IMR-90 (cell line): ENCODE data around the gene RFTN2. TPM values are rescaled to one million over a fixed set of nuclear protein-coding genes. Genes with fewer than 3 reads are reported as not detected.

ENCODE experiments used
- ATAC-seq: fragments of 200-7000 bp; cut with Tn5 transposase; 2 replicates; pipeline ENCODE4 v1.9.1; 2020; ENCODE audit warnings: low read depth, mild to moderate bottlenecking, moderate library complexity
- BruUV-seq: library from RNA; stranded (reverse); fragments of 400-500 nt; replicated peaks from 2 replicates; lab custom pipeline; 2021; lab: Mats Ljungman, UMichigan
- CTCF ChIA-PET: fragments of 300-600 bp; formaldehyde crosslinking; extraction: SDS; loops from one replicate; lab custom pipeline; 2021; ENCODE audit warnings: antibody characterized with exemption; lab: Yijun Ruan, JAX
- POLR2A ChIA-PET: fragments of 300-600 bp; sonication (Branson Sonifier 250); formaldehyde crosslinking; loops from one replicate; lab custom pipeline; 2022; ENCODE audit warnings: antibody characterized with exemption; ENCODE audit not compliant: unreplicated experiment; lab: Charles Lee
- DNase-seq: peaks from one replicate; pipeline ENCODE4 v3.0.0; 2013
- H2AFZ ChIP-seq: replicated peaks from 2 replicates; pipeline ENCODE3; 2013; ENCODE audit warnings: low read length, mild to moderate bottlenecking; ENCODE audit not compliant: poor library complexity
- H2AK5ac ChIP-seq: 2 replicates; pipeline ENCODE4 v1.6.1; 2013; ENCODE audit warnings: low read depth, low read length, inconsistent platforms
- H2AK9ac ChIP-seq: replicated peaks from 2 replicates; pipeline ENCODE3; 2013; ENCODE audit warnings: mild to moderate bottlenecking, low read depth, low read length, moderate library complexity; ENCODE audit not compliant: poor library complexity
- H2BK120ac ChIP-seq: 2 replicates; pipeline ENCODE4 v1.6.1; 2013; ENCODE audit warnings: low read depth, low read length, inconsistent platforms
- H2BK15ac ChIP-seq: 3 replicates; pipeline ENCODE4 v1.6.1; 2013; ENCODE audit warnings: low read depth, low read length, inconsistent platforms
- H2BK20ac ChIP-seq: 2 replicates; pipeline ENCODE4 v1.6.1; 2013; ENCODE audit warnings: low read depth, mild to moderate bottlenecking, inconsistent platforms, low read length, moderate library complexity
- H2BK5ac ChIP-seq: 2 replicates; pipeline ENCODE4 v1.6.1; 2013; ENCODE audit warnings: mild to moderate bottlenecking, low read depth, low read length, inconsistent platforms; ENCODE audit not compliant: poor library complexity, severe bottlenecking
- H3K14ac ChIP-seq: replicated peaks from 2 replicates; pipeline ENCODE4 v1.6.1; 2013; ENCODE audit warnings: low read depth, low read length, inconsistent platforms
- H3K18ac ChIP-seq: 2 replicates; pipeline ENCODE4 v1.6.1; 2013; ENCODE audit warnings: low read depth, low read length, control low read depth
- H3K23ac ChIP-seq: 2 replicates; pipeline ENCODE4 v1.6.1; 2013; ENCODE audit warnings: low read depth, low read length, inconsistent platforms
- H3K27ac ChIP-seq: 2 replicates; pipeline ENCODE4 v1.5.1; 2013; ENCODE audit warnings: mild to moderate bottlenecking, control low read depth, low read length; ENCODE audit not compliant: insufficient read depth
- H3K27me3 ChIP-seq: 2 replicates; pipeline ENCODE4 v1.6.1; 2013; ENCODE audit warnings: low read length; ENCODE audit not compliant: control insufficient read depth, insufficient read depth
- H3K36me3 ChIP-seq: 2 replicates; pipeline ENCODE4 v1.6.1; 2013; ENCODE audit warnings: low read length, mixed read lengths; ENCODE audit not compliant: control insufficient read depth, insufficient read depth
- H3K4ac ChIP-seq: 2 replicates; pipeline ENCODE4 v1.6.1; 2013; ENCODE audit warnings: low read depth, low read length, inconsistent platforms
- H3K4me1 ChIP-seq: 2 replicates; pipeline ENCODE4 v1.6.1; 2013; ENCODE audit warnings: low read length, mixed read lengths; ENCODE audit not compliant: control insufficient read depth, insufficient read depth
- H3K4me2 ChIP-seq: 2 replicates; pipeline ENCODE4 v1.6.1; 2013; ENCODE audit warnings: low read depth, mild to moderate bottlenecking, control low read depth, low read length, moderate library complexity
- H3K4me3 ChIP-seq: 2 replicates; pipeline ENCODE4 v1.5.1; 2013; ENCODE audit warnings: low read depth, mild to moderate bottlenecking, control low read depth, low read length, moderate library complexity; ENCODE audit not compliant: insufficient read depth
- H3K56ac ChIP-seq: 2 replicates; pipeline ENCODE4 v1.6.1; 2013; ENCODE audit warnings: low read length, inconsistent platforms; ENCODE audit not compliant: insufficient read depth; ENCODE audit errors: extremely low read depth
- H3K79me1 ChIP-seq, 2 experiments: 2 replicates each; pipeline ENCODE4 v1.6.1; 2013; ENCODE audit warnings: low read length in 2 of 2, inconsistent platforms in 1 of 2, low read depth in 1 of 2
- H3K9ac ChIP-seq: 2 replicates; pipeline ENCODE4 v1.6.1; 2013; ENCODE audit warnings: low read depth, low read length, control low read depth
- H3K9me1 ChIP-seq: 2 replicates; pipeline ENCODE4 v1.6.1; 2013; ENCODE audit warnings: low read length, inconsistent platforms; ENCODE audit not compliant: insufficient read depth
- H3K9me3 ChIP-seq: 2 replicates; pipeline ENCODE4 v1.6.1; 2013; ENCODE audit warnings: low read length; ENCODE audit not compliant: control insufficient read depth, insufficient read depth
- H4K20me1 ChIP-seq: 2 replicates; pipeline ENCODE4 v1.6.1; 2013; ENCODE audit warnings: low read length, inconsistent platforms; ENCODE audit not compliant: insufficient read depth
- H4K5ac ChIP-seq: 2 replicates; pipeline ENCODE4 v1.6.1; 2013; ENCODE audit warnings: mild to moderate bottlenecking, low read depth, low read length, control low read depth
- H4K8ac ChIP-seq, 2 experiments: 2 replicates each; pipeline ENCODE4 v1.6.1; 2013; ENCODE audit warnings: low read depth in 2 of 2, low read length in 2 of 2, control low read depth in 1 of 2, inconsistent platforms in 1 of 2
- H4K91ac ChIP-seq: 2 replicates; pipeline ENCODE4 v1.6.1; 2013; ENCODE audit warnings: low read depth, low read length, inconsistent platforms; ENCODE audit not compliant: insufficient read depth
- BHLHE40 ChIP-seq: fragments of 150-350 bp; IDR thresholded peaks from 2 replicates; pipeline ENCODE4 v1.6.1; 2016; ENCODE audit warnings: mild to moderate bottlenecking, low read depth, low read length
- CEBPB ChIP-seq: IDR thresholded peaks from 2 replicates; pipeline ENCODE4 v1.6.1; 2012; ENCODE audit warnings: low read depth, low read length, improper control_type of control experiment
- CHD1 ChIP-seq: IDR thresholded peaks from 2 replicates; pipeline ENCODE4 v1.6.1; 2012; ENCODE audit warnings: low read depth, low read length, improper control_type of control experiment
- FOS ChIP-seq: fragments of 150-350 bp; IDR thresholded peaks from 2 replicates; pipeline ENCODE4 v1.6.1; 2016; ENCODE audit warnings: low read depth, low read length
- MAFK ChIP-seq: IDR thresholded peaks from 2 replicates; pipeline ENCODE4 v1.6.1; 2012; ENCODE audit warnings: low read depth, low read length, improper control_type of control experiment
- MAZ ChIP-seq: IDR thresholded peaks from 2 replicates; pipeline ENCODE4 v1.6.1; 2012; ENCODE audit warnings: low read depth, mild to moderate bottlenecking, low read length, improper control_type of control experiment, moderate library complexity, borderline replicate concordance
- MXI1 ChIP-seq: IDR thresholded peaks from 2 replicates; pipeline ENCODE4 v1.6.1; 2012; ENCODE audit warnings: low read depth, mild to moderate bottlenecking, low read length, moderate library complexity, borderline replicate concordance
- POLR2A ChIP-seq: IDR thresholded peaks from 2 replicates; pipeline ENCODE4 v1.6.1; 2012; ENCODE audit warnings: mild to moderate bottlenecking, low read depth, low read length
- RAD21 ChIP-seq: IDR thresholded peaks from 2 replicates; pipeline ENCODE4 v1.6.1; 2012; ENCODE audit warnings: low read length, improper control_type of control experiment
- RCOR1 ChIP-seq: IDR thresholded peaks from 2 replicates; pipeline ENCODE4 v1.6.1; 2012; ENCODE audit warnings: mild to moderate bottlenecking, low read length, improper control_type of control experiment; ENCODE audit not compliant: insufficient replicate concordance
- RFX5 ChIP-seq: IDR thresholded peaks from 2 replicates; pipeline ENCODE4 v1.8.0; 2012; ENCODE audit warnings: low read depth, mild to moderate bottlenecking, low read length, moderate library complexity
- WGBS, 2 experiments: methylation state at CpG; one replicate each; pipeline versions ENCODE4 v1.1.5 to v1.1.7; 2013; ENCODE audit warnings: missing lambda C conversion rate in 2 of 2; ENCODE audit not compliant: insufficient read length in 1 of 2; ENCODE audit errors: extremely low coverage in 2 of 2; 5-methylcytosine and 5-hydroxymethylcytosine counted together
- dilution Hi-C: fragments of 300-500 bp; cut with HindIII; formaldehyde crosslinking; loops from one replicate; pipeline ENCODE4 v1.14.3; 2018; ENCODE audit warnings: low sequenced_read_pairs; ENCODE audit not compliant: unreplicated experiment
- in situ Hi-C: fragments of 300-500 bp; cut with MboI; formaldehyde crosslinking; loops from 3 replicates; pipeline ENCODE4 v1.14.3; 2019; ENCODE audit warnings: low sequenced_read_pairs, inconsistent platforms, mixed read lengths
- intact Hi-C: fragments of 100-400 bp; cut with micrococcal nuclease; formaldehyde crosslinking; loops from 2 replicates; pipeline ENCODE4 v1.10.0; 2022
- polyA plus RNA-seq, 3 experiments: library from polyadenylated mRNA; depleted of rRNA; stranded (reverse); fragments of >200 nt; gene quantifications; 2 replicates each; pipeline ENCODE4 v1.2.3, GENCODE V29; 2012; ENCODE audit warnings: low replicate concordance in 1 of 3
- total RNA-seq: library from RNA; depleted of rRNA; stranded (reverse); fragments of >200 nt; gene quantifications from 2 replicates; pipeline ENCODE4 v1.2.3, GENCODE V29; 2012
- TF ChIP-seq, protein P1 (sequence below): conservative IDR thresholded peaks from 2 replicates; pipeline ENCODE4 v1.5.1; 2012; ENCODE audit warnings: mild to moderate bottlenecking, low read depth, low read length, improper control_type of control experiment
- TF ChIP-seq, protein P2 (sequence below): fragments of 150-350 bp; IDR thresholded peaks from 2 replicates; pipeline ENCODE4 v1.6.1; 2016; ENCODE audit warnings: low read depth, mild to moderate bottlenecking, low read length, moderate library complexity, borderline replicate concordance

Gene RFTN2
- total and polyA plus RNA-seq, 2 of the 4 experiments (the other 2 are of a cell fraction): 0.44 to 2.3 TPM

DNA sequence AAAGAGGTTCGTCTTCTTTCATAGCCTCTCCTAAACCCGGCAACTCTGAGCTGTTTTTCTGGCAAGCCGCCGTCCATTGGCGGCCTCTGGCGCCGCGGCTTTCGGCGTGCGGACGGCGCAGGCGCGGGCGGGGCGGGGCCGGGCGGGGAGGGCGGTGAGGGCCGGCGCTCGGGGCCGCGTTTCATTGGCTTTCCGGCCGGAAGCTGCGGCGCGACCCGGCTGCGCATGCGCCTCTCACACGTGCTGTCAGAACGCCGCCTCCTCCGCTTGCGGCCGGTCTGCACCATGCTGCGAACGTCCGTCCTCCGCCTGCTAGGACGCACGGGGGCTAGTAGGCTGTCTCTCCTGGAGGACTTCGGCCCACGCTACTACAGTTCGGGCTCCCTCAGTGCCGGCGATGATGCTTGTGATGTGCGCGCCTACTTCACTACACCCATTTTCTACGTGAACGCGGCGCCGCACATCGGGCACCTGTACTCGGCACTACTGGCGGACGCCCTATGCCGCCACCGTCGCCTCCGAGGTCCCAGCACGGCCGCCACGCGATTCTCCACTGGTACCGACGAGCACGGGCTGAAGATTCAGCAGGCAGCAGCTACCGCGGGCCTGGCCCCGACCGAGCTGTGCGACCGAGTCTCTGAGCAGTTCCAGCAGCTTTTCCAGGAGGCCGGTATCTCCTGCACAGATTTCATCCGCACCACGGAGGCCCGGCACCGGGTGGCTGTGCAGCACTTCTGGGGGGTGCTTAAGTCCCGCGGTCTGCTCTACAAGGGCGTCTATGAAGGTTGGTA lies 29.9 kb upstream of the RFTN2 start, which contains the start of gene MARS2:
TSS of gene MARS2 (plus strand) at position 249 of the 791 bp plus-strand sequence. CDS start at position 286, 37 bp downstream.
- Histone ChIP-seq H3K27me3 (no peaks in the 10 kb centered on the region), H4K20me1 (peaks cover 20% of the 10 kb centered on the region), H3K36me3 (no peaks in the 10 kb centered on the region), H2AK5ac (0 out of 2 replicates have a peak within 1 kb of the TSS, but pooled peaks have one; percentile 78), H3K56ac (peak within 1 kb of the TSS; percentile 98), H3K4me2 (peak within 1 kb of the TSS; percentile 80), H3K14ac (peak within 1 kb of the TSS; percentile 91), H3K9me3 (no peaks in the 10 kb centered on the region), H3K4ac (peak within 1 kb of the TSS; percentile 79), H3K23ac (peak within 1 kb of the TSS; percentile 90), H2BK15ac (peak within 1 kb of the TSS; percentile 72; the same call in 1 of the 3 replicates), H2BK120ac (peak within 1 kb of the TSS; percentile 92), H2AFZ (peak within 1 kb of the TSS; percentile 95), H3K9ac (peak within 1 kb of the TSS; percentile 80), H3K79me1 (peaks cover 18 to 33% of the 10 kb centered on the region in 2 experiments), H4K5ac (peak within 1 kb of the TSS; percentile 31), H3K4me1 (peaks cover 6% of the 10 kb centered on the region), H3K18ac (peak within 1 kb of the TSS; percentile 32; the same call in 1 of the 2 replicates), H3K27ac (peak within 1 kb of the TSS; percentile 49), H2BK5ac (peak within 1 kb of the TSS; percentile 84), H3K4me3 (peak within 1 kb of the TSS; percentile 99), H2BK20ac (peak within 1 kb of the TSS; percentile 75; the same call in 1 of the 2 replicates), H2AK9ac (peak within 1 kb of the TSS; percentile 77), H4K8ac (peak within 1 kb of the TSS; percentile 60 to 98; a peak in 3 of 4 replicates), H4K91ac (peak within 1 kb of the TSS; percentile 88), H3K9me1 (peaks cover 5% of the 10 kb centered on the region)
- ChIA-PET POLR2A (no interaction called here), CTCF (no interaction called here)
- no TSS peak for BruUV-seq
- ATAC-seq (peak; percentile 95), DNase-seq (peak; percentile 88)
- WGBS, 2 experiments: 0% methylated on average over 20 of the region's 86 CpGs; no CpG with 5 or more reads in 1 of the 2 experiments
- in situ Hi-C loops (loop anchor here (10.0 kb wide), 1 partner anchor 191 kb away; the partner anchor contains the start of gene MOB4), dilution Hi-C loops (no loop called here), intact Hi-C loops (loop anchor here (1.0 to 10.0 kb wide), 5 partner anchors 188 to 592 kb away; partner anchors contain the start of genes HSPE1, MOB4 and SF3B1)
- TF ChIP-seq RCOR1 (no peak), MAFK (no peak), BHLHE40 (peak; percentile 88), POLR2A (no peak), MXI1 (peak; percentile 99), RFX5 (no peak), CEBPB (no peak), MAZ (peak; percentile 83; the same call in 1 of the 2 replicates), CHD1 (no peak), RAD21 (no peak), FOS (no peak)
- TF ChIP-seq, protein P1, sequence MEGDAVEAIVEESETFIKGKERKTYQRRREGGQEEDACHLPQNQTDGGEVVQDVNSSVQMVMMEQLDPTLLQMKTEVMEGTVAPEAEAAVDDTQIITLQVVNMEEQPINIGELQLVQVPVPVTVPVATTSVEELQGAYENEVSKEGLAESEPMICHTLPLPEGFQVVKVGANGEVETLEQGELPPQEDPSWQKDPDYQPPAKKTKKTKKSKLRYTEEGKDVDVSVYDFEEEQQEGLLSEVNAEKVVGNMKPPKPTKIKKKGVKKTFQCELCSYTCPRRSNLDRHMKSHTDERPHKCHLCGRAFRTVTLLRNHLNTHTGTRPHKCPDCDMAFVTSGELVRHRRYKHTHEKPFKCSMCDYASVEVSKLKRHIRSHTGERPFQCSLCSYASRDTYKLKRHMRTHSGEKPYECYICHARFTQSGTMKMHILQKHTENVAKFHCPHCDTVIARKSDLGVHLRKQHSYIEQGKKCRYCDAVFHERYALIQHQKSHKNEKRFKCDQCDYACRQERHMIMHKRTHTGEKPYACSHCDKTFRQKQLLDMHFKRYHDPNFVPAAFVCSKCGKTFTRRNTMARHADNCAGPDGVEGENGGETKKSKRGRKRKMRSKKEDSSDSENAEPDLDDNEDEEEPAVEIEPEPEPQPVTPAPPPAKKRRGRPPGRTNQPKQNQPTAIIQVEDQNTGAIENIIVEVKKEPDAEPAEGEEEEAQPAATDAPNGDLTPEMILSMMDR: no peak
- TF ChIP-seq, protein P2, sequence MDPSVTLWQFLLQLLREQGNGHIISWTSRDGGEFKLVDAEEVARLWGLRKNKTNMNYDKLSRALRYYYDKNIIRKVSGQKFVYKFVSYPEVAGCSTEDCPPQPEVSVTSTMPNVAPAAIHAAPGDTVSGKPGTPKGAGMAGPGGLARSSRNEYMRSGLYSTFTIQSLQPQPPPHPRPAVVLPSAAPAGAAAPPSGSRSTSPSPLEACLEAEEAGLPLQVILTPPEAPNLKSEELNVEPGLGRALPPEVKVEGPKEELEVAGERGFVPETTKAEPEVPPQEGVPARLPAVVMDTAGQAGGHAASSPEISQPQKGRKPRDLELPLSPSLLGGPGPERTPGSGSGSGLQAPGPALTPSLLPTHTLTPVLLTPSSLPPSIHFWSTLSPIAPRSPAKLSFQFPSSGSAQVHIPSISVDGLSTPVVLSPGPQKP: no peak
